ENCODE measurements around the gene EIF5B.
"Not testable (repeated sequence)": the region's sequence is repeated elsewhere in the genome, so short reads cannot be mapped to it uniquely, and the experiment has no call there.

The EIF5B gene

GRCh38 chr2:99354825-99355224 is 17.6 kb downstream of the EIF5B start:
- not testable (repeated sequence) for FAIRE-seq

GRCh38 chr2:99356853-99357252 is 19.7 kb downstream of the EIF5B start:
- DNase-seq (ENCODE audit: insufficient read length, low spot score) (no peak), FAIRE-seq (peak; percentile 18)

More at GRCh38 chr2:99354825-99355224, 17.6 kb downstream of the EIF5B start:
- DNase-seq (ENCODE audit: insufficient read length, low spot score), result not testable (repeated sequence)

- no peak for FAIRE-seq
Measured at GRCh38 chr2:99365661-99366060, 28.5 kb downstream of the EIF5B start.

GRCh38 chr2:99368854-99369253 is 31.7 kb downstream of the EIF5B start:
- FAIRE-seq; DNase-seq (ENCODE audit: insufficient read length, low spot score): not testable (repeated sequence)

More at GRCh38 chr2:99365661-99366060, 28.5 kb downstream of the EIF5B start:
- no peak for DNase-seq (ENCODE audit: insufficient read length, low spot score)

GRCh38 chr2:99373144-99373543 is 36.0 kb downstream of the EIF5B start:
- DNase-seq (ENCODE audit: insufficient read length, low spot score) (no peak), FAIRE-seq (no peak)

GRCh38 chr2:99374747-99375146 is 37.6 kb downstream of the EIF5B start:
- no peak for DNase-seq (ENCODE audit: insufficient read length, low spot score)
- no peak for FAIRE-seq

GRCh38 chr2:99376254-99376864 is 39.2 kb downstream of the EIF5B start:
- DNase-seq (ENCODE audit: insufficient read length, low spot score), result no peak
- FAIRE-seq, result no peak

GRCh38 chr2:99377879-99378278 is 40.7 kb downstream of the EIF5B start:
- FAIRE-seq (peak; percentile 76), DNase-seq (ENCODE audit: insufficient read length, low spot score) (no peak)

GRCh38 chr2:99380376-99381010 is 43.3 kb downstream of the EIF5B start:
- FAIRE-seq (peak; percentile 85), DNase-seq (ENCODE audit: insufficient read length, low spot score) (no peak)

GRCh38 chr2:99382143-99382542 is 45.0 kb downstream of the EIF5B start:
- DNase-seq (ENCODE audit: insufficient read length, low spot score) (no peak), FAIRE-seq (no peak)

- FAIRE-seq (no peak), DNase-seq (ENCODE audit: insufficient read length, low spot score) (no peak)
Measured at GRCh38 chr2:99386011-99386410, 48.8 kb downstream of the EIF5B start.

GRCh38 chr2:99388892-99389291 is 51.7 kb downstream of the EIF5B start:
- FAIRE-seq (no peak), DNase-seq (ENCODE audit: insufficient read length, low spot score) (no peak)

GRCh38 chr2:99389371-99389770 is 52.2 kb downstream of the EIF5B start:
- no peak for FAIRE-seq
- no peak for DNase-seq (ENCODE audit: insufficient read length, low spot score)

GRCh38 chr2:99389946-99390345 is 52.8 kb downstream of the EIF5B start:
- no peak for FAIRE-seq

GRCh38 chr2:99395589-99396130 is 58.5 kb downstream of the EIF5B start:
- no peak for FAIRE-seq

More at GRCh38 chr2:99389946-99390345, 52.8 kb downstream of the EIF5B start:
- DNase-seq (ENCODE audit: insufficient read length, low spot score), result no peak

GRCh38 chr2:99397266-99397920 is 60.2 kb downstream of the EIF5B start:
- DNase-seq (ENCODE audit: insufficient read length, low spot score), result no peak
- FAIRE-seq, result no peak

More at GRCh38 chr2:99395589-99396130, 58.5 kb downstream of the EIF5B start:
- DNase-seq (ENCODE audit: insufficient read length, low spot score), result no peak

- FAIRE-seq (no peak), DNase-seq (ENCODE audit: insufficient read length, low spot score) (no peak)
Measured at GRCh38 chr2:99398303-99398702, 61.1 kb downstream of the EIF5B start.

GRCh38 chr2:99399063-99399462 is 61.9 kb downstream of the EIF5B start:
- FAIRE-seq (no peak), DNase-seq (ENCODE audit: insufficient read length, low spot score) (no peak)

- DNase-seq (ENCODE audit: insufficient read length, low spot score), result no peak
- FAIRE-seq, result no peak
Measured at GRCh38 chr2:99399795-99400194, 62.6 kb downstream of the EIF5B start.

GRCh38 chr2:99401841-99402240 is 64.7 kb downstream of the EIF5B start:
- DNase-seq (ENCODE audit: insufficient read length, low spot score) (no peak), FAIRE-seq (no peak)

- FAIRE-seq (no peak), DNase-seq (ENCODE audit: insufficient read length, low spot score) (no peak)
Measured at GRCh38 chr2:99403084-99403483, 65.9 kb downstream of the EIF5B start.

- DNase-seq (ENCODE audit: insufficient read length, low spot score) (no peak), FAIRE-seq (no peak)
Measured at GRCh38 chr2:99403524-99403923, 66.3 kb downstream of the EIF5B start.

Measured in GM19239 (cell line).